OCI-LY7 (cell line): ENCODE data around the gene SV2C.

Experiments
- EZH2phosphoT487 ChIP-seq: fragments of 200-600 bp; sonication (generic); IDR thresholded peaks from 2 replicates; pipeline ENCODE4 v1.6.1; 2018; ENCODE audit warnings: low read depth, borderline replicate concordance, mild to moderate bottlenecking, mixed run types, antibody characterized with exemption, low read length, moderate library complexity, mixed read lengths
- TF ChIP-seq, protein P1 (sequence below): fragments of 200-600 bp; sonication (generic); conservative IDR thresholded peaks from 2 replicates; pipeline ENCODE4 v1.5.1; 2014; ENCODE audit warnings: mild to moderate bottlenecking, antibody characterized with exemption, low read length, moderate library complexity, mixed read lengths

DNA sequence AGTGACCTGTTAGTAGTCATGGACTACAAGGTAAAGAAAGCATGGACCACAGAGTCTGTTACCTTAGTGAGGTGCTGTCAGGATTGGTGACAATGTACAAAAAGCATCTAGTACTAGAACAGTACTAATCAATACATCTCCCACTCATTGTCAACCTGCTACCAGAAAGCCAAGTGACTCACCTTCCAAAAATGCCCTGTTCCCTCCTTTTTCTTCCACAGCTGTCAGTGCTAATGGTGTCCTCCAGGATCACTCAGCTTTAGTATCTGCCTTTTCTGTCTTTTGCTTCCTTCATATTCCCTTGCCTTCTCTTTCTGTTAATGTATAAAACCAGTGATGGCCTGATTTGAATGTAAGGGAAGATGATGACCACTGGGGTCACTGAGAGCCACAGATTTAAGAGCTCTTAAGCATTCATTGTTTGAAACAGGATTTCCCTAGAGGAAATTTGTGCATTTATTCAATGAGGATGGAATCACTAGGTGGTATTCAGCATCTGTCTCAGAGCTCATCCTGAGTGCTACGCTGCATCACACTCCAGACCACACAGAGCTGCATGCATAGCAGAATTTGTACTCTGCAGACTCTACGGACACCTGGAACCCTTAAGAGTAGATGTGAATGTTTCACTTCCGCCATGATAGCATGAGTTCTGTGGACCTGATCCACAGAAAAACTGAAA, 71.0 kb downstream of the SV2C start:
- TF ChIP-seq, protein P1, sequence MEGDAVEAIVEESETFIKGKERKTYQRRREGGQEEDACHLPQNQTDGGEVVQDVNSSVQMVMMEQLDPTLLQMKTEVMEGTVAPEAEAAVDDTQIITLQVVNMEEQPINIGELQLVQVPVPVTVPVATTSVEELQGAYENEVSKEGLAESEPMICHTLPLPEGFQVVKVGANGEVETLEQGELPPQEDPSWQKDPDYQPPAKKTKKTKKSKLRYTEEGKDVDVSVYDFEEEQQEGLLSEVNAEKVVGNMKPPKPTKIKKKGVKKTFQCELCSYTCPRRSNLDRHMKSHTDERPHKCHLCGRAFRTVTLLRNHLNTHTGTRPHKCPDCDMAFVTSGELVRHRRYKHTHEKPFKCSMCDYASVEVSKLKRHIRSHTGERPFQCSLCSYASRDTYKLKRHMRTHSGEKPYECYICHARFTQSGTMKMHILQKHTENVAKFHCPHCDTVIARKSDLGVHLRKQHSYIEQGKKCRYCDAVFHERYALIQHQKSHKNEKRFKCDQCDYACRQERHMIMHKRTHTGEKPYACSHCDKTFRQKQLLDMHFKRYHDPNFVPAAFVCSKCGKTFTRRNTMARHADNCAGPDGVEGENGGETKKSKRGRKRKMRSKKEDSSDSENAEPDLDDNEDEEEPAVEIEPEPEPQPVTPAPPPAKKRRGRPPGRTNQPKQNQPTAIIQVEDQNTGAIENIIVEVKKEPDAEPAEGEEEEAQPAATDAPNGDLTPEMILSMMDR = no peak
- TF ChIP-seq EZH2phosphoT487 = no peak
